Measurements from ENCODE around the gene CYP4V2. TPM values are rescaled to one million over a fixed set of nuclear protein-coding genes. Genes with fewer than 3 reads are reported as not detected.

CYP4V2 gene
- total and polyA plus RNA-seq, 2 experiments from 2014 or later, result 1.5 to 3.1 TPM

DNA sequence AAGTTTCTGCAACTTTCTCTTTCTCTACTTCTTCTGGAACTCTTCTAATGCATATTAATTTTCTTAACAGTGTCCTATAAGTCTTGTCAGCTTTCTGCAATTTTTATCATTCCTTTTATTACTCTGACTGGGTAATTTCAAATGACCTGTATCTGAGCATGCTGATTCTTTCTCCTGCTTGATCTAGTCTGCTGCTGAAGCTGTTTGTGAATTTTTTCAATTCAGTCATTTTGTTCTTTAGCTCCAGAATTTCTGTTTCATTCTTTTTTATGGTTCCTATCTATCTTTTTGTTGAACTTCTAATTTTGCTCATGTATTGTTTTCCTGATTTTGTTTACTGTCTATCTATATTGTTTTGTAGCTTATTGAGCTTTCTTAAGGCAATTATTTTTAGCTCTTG is 34.5 kb downstream of the CYP4V2 start:
- Histone ChIP-seq H2AFZ (no peak overlapping the region), H3K27me3 (ENCODE audit: insufficient read depth) (no peaks in the 10 kb centered on the region), H3K27ac (ENCODE audit: low read depth) (peak overlapping the region; percentile 18; the same call in 1 of the 2 replicates), H3K4me3 (no peak overlapping the region), H3K79me2 (replicated peaks; ENCODE audit: insufficient read depth) (no peaks in the 10 kb centered on the region), H3K4me1 (ENCODE audit: insufficient read depth) (0 out of 2 replicates have a peak, but pooled peaks cover 14% of the 10 kb centered on the region), H3F3A (replicated peaks; ENCODE audit: low read depth) (no peaks in the 10 kb centered on the region), H3K9me2 (ENCODE audit: insufficient read depth) (peaks cover 3% of the 10 kb centered on the region; the same call in 1 of the 2 replicates), H3K4me2 (no peak overlapping the region), H4K20me1 (replicated peaks; ENCODE audit: insufficient read depth) (no peaks in the 10 kb centered on the region), H3K36me3 (ENCODE audit: insufficient read depth) (peaks cover 24% of the 10 kb centered on the region)
- DNase-seq (ENCODE audit: low spot score) (no peak), ATAC-seq (no peak)
- Mint-ChIP-seq H3K9me3 (peaks cover 54% of the 10 kb centered on the region), H3K27me3 (ENCODE audit: insufficient read depth, low read depth, poor library complexity) (peaks cover 4% of the 10 kb centered on the region), H3K4me1 (peaks cover 23% of the 10 kb centered on the region; the same call in 2 of the 3 replicates), H3K27ac (no peak overlapping the region; the same call in 1 of the 2 replicates), H3K36me3 (ENCODE audit: low read depth) (peaks cover 46% of the 10 kb centered on the region), H3K4me3 (no peak overlapping the region)
- TF ChIP-seq NANOG (IDR thresholded peaks at IDR 0.05; ENCODE audit: borderline replicate concordance) (peak; percentile 11; the same call in 1 of the 2 replicates), ZNF114 (CRISPR knock-in tag; IDR thresholded peaks at IDR 0.05) (no peak)

DNA sequence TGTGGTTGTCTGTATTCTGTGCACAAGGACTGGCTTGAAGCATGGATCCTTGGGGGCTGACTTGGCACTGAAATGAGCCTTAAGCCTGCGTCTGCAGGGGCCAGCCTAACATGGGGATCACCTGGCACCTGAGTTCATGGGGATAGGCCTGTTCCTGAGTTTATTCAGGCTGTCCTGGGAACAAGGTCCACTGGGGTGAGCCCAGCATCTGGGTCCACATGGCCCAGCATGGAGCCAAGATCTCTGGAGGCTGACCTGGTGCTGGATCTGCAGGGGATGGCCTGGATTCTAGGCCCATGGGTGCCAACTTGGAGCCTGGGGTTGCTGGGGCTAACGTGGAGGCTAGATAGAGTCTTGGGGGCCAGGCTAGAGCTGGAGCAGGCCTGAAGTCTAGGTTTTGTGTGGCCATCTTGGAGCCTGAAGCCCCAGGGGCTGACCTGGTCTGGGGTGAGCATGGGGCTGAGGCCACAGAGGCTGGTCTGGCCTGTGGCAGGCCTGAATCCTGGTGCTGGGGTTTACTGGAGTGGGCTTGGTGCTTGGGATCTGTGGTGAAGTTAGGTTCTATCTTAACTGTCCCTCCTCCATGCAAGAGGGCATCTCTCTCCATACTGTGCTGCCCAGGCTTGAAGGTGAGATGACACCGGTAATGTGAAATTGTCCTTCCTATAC is 35.3 kb downstream of the CYP4V2 start:
- H3F3A ChIP-seq (replicated peaks; ENCODE audit: low read depth), result no peaks in the 10 kb centered on the region
- H3K4me1 ChIP-seq (ENCODE audit: insufficient read depth), result 0 out of 2 replicates have a peak, but pooled peaks cover 14% of the 10 kb centered on the region
- peaks cover 24% of the 10 kb centered on the region for H3K36me3 ChIP-seq (ENCODE audit: insufficient read depth)
- Mint-ChIP-seq H3K4me3 (no peak overlapping the region), H3K9me3 (peaks cover 54% of the 10 kb centered on the region), H3K27ac (no peak overlapping the region; the same call in 1 of the 2 replicates), H3K36me3 (ENCODE audit: low read depth) (peaks cover 46% of the 10 kb centered on the region), H3K27me3 (ENCODE audit: insufficient read depth, low read depth, poor library complexity) (peaks cover 4% of the 10 kb centered on the region), H3K4me1 (peaks cover 23% of the 10 kb centered on the region; the same call in 2 of the 3 replicates)
- no peak; the same call in 2 of the 3 replicates for ATAC-seq
- no peaks in the 10 kb centered on the region for H4K20me1 ChIP-seq (replicated peaks; ENCODE audit: insufficient read depth)
- no peaks in the 10 kb centered on the region for H3K79me2 ChIP-seq (replicated peaks; ENCODE audit: insufficient read depth)
- no peaks in the 10 kb centered on the region for H3K27me3 ChIP-seq (ENCODE audit: insufficient read depth)
- TF ChIP-seq STAT1 (IDR thresholded peaks at IDR 0.05; ENCODE audit: unreplicated experiment) (no peak), POLR2AphosphoS5 (IDR thresholded peaks at IDR 0.05; ENCODE audit: low read depth) (no peak), NANOG (IDR thresholded peaks at IDR 0.05; ENCODE audit: borderline replicate concordance) (no peak), ZNF331 (CRISPR knock-in tag; IDR thresholded peaks at IDR 0.05; ENCODE audit: low read depth) (no peak), JUNB (IDR thresholded peaks at IDR 0.05; ENCODE audit: unreplicated experiment) (no peak), ZNF114 (CRISPR knock-in tag; IDR thresholded peaks at IDR 0.05) (no peak), EZH2 (IDR thresholded peaks at IDR 0.05; ENCODE audit: low read depth, unreplicated experiment) (no peak)
- TF ChIP-seq, protein P1, sequence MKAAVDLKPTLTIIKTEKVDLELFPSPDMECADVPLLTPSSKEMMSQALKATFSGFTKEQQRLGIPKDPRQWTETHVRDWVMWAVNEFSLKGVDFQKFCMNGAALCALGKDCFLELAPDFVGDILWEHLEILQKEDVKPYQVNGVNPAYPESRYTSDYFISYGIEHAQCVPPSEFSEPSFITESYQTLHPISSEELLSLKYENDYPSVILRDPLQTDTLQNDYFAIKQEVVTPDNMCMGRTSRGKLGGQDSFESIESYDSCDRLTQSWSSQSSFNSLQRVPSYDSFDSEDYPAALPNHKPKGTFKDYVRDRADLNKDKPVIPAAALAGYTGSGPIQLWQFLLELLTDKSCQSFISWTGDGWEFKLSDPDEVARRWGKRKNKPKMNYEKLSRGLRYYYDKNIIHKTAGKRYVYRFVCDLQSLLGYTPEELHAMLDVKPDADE (IDR thresholded peaks at IDR 0.05), result no peak
- TF ChIP-seq, protein P2, sequence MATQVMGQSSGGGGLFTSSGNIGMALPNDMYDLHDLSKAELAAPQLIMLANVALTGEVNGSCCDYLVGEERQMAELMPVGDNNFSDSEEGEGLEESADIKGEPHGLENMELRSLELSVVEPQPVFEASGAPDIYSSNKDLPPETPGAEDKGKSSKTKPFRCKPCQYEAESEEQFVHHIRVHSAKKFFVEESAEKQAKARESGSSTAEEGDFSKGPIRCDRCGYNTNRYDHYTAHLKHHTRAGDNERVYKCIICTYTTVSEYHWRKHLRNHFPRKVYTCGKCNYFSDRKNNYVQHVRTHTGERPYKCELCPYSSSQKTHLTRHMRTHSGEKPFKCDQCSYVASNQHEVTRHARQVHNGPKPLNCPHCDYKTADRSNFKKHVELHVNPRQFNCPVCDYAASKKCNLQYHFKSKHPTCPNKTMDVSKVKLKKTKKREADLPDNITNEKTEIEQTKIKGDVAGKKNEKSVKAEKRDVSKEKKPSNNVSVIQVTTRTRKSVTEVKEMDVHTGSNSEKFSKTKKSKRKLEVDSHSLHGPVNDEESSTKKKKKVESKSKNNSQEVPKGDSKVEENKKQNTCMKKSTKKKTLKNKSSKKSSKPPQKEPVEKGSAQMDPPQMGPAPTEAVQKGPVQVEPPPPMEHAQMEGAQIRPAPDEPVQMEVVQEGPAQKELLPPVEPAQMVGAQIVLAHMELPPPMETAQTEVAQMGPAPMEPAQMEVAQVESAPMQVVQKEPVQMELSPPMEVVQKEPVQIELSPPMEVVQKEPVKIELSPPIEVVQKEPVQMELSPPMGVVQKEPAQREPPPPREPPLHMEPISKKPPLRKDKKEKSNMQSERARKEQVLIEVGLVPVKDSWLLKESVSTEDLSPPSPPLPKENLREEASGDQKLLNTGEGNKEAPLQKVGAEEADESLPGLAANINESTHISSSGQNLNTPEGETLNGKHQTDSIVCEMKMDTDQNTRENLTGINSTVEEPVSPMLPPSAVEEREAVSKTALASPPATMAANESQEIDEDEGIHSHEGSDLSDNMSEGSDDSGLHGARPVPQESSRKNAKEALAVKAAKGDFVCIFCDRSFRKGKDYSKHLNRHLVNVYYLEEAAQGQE (IDR thresholded peaks at IDR 0.05; ENCODE audit: unreplicated experiment), result no peak
- TF ChIP-seq, protein P3, sequence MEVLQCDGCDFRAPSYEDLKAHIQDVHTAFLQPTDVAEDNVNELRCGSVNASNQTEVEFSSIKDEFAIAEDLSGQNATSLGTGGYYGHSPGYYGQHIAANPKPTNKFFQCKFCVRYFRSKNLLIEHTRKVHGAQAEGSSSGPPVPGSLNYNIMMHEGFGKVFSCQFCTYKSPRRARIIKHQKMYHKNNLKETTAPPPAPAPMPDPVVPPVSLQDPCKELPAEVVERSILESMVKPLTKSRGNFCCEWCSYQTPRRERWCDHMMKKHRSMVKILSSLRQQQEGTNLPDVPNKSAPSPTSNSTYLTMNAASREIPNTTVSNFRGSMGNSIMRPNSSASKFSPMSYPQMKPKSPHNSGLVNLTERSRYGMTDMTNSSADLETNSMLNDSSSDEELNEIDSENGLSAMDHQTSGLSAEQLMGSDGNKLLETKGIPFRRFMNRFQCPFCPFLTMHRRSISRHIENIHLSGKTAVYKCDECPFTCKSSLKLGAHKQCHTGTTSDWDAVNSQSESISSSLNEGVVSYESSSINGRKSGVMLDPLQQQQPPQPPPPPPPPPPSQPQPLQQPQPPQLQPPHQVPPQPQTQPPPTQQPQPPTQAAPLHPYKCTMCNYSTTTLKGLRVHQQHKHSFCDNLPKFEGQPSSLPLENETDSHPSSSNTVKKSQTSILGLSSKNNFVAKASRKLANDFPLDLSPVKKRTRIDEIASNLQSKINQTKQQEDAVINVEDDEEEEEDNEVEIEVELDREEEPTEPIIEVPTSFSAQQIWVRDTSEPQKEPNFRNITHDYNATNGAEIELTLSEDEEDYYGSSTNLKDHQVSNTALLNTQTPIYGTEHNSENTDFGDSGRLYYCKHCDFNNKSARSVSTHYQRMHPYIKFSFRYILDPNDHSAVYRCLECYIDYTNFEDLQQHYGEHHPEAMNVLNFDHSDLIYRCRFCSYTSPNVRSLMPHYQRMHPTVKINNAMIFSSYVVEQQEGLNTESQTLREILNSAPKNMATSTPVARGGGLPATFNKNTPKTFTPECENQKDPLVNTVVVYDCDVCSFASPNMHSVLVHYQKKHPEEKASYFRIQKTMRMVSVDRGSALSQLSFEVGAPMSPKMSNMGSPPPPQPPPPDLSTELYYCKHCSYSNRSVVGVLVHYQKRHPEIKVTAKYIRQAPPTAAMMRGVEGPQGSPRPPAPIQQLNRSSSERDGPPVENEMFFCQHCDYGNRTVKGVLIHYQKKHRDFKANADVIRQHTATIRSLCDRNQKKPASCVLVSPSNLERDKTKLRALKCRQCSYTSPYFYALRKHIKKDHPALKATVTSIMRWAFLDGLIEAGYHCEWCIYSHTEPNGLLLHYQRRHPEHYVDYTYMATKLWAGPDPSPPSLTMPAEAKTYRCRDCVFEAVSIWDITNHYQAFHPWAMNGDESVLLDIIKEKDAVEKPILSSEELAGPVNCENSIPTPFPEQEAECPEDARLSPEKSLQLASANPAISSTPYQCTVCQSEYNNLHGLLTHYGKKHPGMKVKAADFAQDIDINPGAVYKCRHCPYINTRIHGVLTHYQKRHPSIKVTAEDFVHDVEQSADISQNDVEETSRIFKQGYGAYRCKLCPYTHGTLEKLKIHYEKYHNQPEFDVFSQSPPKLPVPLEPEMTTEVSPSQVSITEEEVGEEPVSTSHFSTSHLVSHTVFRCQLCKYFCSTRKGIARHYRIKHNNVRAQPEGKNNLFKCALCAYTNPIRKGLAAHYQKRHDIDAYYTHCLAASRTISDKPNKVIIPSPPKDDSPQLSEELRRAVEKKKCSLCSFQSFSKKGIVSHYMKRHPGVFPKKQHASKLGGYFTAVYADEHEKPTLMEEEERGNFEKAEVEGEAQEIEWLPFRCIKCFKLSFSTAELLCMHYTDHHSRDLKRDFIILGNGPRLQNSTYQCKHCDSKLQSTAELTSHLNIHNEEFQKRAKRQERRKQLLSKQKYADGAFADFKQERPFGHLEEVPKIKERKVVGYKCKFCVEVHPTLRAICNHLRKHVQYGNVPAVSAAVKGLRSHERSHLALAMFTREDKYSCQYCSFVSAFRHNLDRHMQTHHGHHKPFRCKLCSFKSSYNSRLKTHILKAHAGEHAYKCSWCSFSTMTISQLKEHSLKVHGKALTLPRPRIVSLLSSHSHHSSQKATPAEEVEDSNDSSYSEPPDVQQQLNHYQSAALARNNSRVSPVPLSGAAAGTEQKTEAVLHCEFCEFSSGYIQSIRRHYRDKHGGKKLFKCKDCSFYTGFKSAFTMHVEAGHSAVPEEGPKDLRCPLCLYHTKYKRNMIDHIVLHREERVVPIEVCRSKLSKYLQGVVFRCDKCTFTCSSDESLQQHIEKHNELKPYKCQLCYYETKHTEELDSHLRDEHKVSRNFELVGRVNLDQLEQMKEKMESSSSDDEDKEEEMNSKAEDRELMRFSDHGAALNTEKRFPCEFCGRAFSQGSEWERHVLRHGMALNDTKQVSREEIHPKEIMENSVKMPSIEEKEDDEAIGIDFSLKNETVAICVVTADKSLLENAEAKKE (CRISPR knock-in tag; IDR thresholded peaks at IDR 0.05), result no peak
- peak overlapping the region; percentile 48; the same call in 1 of the 2 replicates for H3K4me2 ChIP-seq
- H2AFZ ChIP-seq, result no peak overlapping the region
- H3K9me2 ChIP-seq (ENCODE audit: insufficient read depth), result peaks cover 3% of the 10 kb centered on the region; the same call in 1 of the 2 replicates
- 0 out of 2 replicates have a peak overlapping the region, but pooled peaks have one; percentile 22 for H3K27ac ChIP-seq (ENCODE audit: low read depth)
- no peak for DNase-seq (ENCODE audit: low spot score)
- no peak overlapping the region for H3K4me3 ChIP-seq
